ENCODE measurements around the gene CLPTM1.
A peak's percentile ranks its signal among the peaks of the same experiment; 100 is the strongest.
"Not testable (repeated sequence)": the region's sequence is repeated elsewhere in the genome, so short reads cannot be mapped to it uniquely, and the experiment has no call there.

CLPTM1 gene, protein sequence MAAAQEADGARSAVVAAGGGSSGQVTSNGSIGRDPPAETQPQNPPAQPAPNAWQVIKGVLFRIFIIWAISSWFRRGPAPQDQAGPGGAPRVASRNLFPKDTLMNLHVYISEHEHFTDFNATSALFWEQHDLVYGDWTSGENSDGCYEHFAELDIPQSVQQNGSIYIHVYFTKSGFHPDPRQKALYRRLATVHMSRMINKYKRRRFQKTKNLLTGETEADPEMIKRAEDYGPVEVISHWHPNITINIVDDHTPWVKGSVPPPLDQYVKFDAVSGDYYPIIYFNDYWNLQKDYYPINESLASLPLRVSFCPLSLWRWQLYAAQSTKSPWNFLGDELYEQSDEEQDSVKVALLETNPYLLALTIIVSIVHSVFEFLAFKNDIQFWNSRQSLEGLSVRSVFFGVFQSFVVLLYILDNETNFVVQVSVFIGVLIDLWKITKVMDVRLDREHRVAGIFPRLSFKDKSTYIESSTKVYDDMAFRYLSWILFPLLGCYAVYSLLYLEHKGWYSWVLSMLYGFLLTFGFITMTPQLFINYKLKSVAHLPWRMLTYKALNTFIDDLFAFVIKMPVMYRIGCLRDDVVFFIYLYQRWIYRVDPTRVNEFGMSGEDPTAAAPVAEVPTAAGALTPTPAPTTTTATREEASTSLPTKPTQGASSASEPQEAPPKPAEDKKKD

GRCh38 chr19:44954649-44955504 lies at the start of gene CLPTM1:
CLPTM1 (plus strand) TSS chr19:44955380; CDS start chr19:44955396, 16 bp downstream.
- DNase-seq = peak; percentile 95

DNA sequence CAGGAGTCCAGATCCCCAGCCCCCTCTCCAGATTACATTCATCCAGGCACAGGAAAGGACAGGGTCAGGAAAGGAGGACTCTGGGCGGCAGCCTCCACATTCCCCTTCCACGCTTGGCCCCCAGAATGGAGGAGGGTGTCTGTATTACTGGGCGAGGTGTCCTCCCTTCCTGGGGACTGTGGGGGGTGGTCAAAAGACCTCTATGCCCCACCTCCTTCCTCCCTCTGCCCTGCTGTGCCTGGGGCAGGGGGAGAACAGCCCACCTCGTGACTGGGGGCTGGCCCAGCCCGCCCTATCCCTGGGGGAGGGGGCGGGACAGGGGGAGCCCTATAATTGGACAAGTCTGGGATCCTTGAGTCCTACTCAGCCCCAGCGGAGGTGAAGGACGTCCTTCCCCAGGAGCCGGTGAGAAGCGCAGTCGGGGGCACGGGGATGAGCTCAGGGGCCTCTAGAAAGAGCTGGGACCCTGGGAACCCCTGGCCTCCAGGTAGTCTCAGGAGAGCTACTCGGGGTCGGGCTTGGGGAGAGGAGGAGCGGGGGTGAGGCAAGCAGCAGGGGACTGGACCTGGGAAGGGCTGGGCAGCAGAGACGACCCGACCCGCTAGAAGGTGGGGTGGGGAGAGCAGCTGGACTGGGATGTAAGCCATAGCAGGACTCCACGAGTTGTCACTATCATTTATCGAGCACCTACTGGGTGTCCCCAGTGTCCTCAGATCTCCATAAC lies 49.6 kb upstream of the CLPTM1 start, which contains the start of gene APOE:
Gene APOE, plus strand, starts transcription at position 360 of the 724 bp plus-strand sequence. CDS start 829 bp downstream, outside the sequence.
- no peak for DNase-seq

- no peak for DNase-seq
Measured at GRCh38 chr19:44907613-44908012, 47.6 kb upstream of the CLPTM1 start.

GRCh38 chr19:44908074-44908835 lies 46.9 kb upstream of the CLPTM1 start:
- DNase-seq = no peak

- DNase-seq = no peak
Measured at GRCh38 chr19:44908836-44909261, 46.3 kb upstream of the CLPTM1 start.

DNA sequence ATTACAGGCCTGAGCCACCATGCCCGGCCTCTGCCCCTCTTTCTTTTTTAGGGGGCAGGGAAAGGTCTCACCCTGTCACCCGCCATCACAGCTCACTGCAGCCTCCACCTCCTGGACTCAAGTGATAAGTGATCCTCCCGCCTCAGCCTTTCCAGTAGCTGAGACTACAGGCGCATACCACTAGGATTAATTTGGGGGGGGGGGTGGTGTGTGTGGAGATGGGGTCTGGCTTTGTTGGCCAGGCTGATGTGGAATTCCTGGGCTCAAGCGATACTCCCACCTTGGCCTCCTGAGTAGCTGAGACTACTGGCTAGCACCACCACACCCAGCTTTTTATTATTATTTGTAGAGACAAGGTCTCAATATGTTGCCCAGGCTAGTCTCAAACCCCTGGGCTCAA lies 45.4 kb upstream of the CLPTM1 start:
- no peak for DNase-seq

DNA sequence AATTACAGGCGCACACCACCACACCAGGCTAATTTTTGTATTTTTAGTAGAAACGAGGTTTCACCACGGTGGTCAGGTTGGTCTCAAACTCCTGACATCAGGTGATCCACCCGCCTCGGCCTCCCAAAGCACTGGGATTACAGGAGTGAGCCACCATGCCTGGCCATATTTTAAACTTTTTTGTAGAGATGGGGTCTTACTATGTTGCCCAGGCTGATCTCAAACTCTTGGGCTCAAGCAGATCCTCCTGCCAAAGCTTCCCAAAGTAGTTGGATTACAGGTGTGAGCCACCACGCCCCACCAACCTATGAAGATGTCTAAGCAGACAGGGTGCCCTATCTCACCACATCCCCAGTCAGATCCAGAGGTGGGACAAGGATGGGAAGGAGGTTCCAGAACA lies 43.3 kb upstream of the CLPTM1 start:
- DNase-seq = not testable (repeated sequence)

GRCh38 chr19:44912854-44913253 lies 42.3 kb upstream of the CLPTM1 start:
- no peak for DNase-seq

- not testable (repeated sequence) for DNase-seq
Measured at GRCh38 chr19:44913512-44914432, 41.4 kb upstream of the CLPTM1 start.

- DNase-seq = peak; percentile 77
Measured at GRCh38 chr19:44914433-44915206, 40.6 kb upstream of the CLPTM1 start, which contains the start of gene APOC1. APOC1 (plus strand) TSS chr19:44914608; CDS start chr19:44914892, 284 bp downstream.

- no peak for DNase-seq
Measured at GRCh38 chr19:44924243-44924725, 30.9 kb upstream of the CLPTM1 start.

DNA sequence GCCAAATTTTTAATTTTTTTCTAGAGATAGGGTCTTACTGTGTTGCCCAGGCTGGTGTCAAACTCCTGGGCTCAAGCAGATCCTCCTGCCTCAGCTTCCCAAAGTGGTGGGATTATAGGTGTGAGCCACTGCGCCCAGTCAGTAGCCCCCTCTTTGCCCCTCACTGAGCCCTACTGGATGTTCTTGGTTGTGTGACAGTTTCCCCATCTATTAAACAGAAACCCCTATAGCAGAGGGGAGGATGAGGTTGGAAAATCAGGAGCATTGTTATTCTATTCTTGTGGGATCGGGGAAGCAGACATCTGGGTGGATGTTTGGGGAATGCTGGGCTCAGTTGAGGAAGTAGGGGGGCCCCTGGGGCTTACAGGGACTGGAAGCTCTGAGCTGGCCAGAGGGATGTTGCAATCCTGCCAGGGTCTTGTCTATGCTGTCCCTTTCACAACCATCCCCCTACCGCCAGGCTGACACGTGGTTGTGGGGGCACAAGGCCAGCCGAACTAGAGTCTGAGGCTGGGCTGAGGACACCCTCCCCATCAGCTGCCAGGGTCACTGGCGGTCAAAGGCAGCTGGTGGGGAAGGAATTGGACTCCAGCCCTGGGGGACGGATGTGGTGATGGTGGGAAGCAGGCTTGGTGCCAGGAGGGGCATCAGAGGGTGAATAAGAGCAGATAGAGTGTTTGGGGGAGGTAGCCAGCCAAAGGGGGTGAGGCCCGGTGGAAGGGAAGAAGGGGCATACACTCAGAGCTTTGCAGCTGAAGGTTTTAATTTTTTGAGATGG lies 29.9 kb upstream of the CLPTM1 start:
- no peak for DNase-seq

DNA sequence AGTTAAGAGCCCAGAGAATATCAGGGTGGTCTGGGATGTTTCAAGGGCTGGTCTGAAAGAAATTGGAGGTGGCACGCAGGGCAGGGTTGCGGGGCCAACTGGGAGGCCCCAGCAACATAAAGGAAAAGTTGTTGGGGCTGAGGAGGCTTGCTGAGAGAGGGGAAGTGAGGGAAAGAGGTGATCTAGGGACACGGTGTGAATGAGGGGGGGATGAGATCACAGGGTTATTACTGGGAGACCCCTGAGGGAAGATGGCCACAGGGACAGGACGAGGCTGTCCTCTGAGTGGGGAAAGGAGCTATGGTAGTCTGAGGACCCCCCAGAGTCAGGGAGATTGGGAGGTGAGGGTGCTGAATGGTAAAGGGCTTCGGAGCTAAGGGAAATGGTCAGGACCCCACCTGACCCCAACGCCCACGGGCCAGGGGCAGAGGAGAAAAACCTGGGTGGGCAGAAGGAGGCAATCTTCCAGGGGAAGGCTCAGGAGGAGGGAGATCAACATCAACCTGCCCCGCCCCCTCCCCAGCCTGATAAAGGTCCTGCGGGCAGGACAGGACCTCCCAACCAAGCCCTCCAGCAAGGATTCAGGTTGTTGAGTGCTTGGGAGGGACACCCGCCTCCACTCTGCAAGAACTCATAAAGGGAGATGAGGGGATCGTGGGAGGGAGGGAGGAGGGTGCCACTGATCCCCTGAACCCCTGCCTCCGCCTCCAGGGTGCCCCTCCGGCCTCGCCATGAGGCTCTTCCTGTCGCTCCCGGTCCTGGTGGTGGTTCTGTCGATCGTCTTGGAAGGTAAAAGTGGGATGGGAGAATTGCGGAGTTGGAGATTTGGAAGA lies 28.7 kb upstream of the CLPTM1 start:
- not testable (repeated sequence) for DNase-seq

DNA sequence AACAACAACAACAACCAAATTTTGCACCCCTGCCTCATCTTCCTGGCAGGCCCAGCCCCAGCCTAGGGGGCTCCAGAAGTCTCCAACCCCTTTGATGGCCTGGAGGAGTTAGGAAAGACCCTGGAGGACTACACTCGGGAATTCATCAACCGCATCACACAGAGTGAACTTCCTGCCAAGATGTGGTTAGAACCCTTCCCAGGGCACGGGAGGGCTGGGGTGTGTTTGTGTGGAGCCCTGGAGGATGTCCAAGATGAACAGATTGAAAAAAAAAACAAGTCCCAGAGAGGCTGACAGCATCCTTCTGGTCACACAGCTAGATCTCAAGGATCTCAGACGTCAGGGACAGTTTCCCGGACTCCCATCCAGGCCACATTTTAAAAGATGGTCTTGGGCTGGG lies 27.4 kb upstream of the CLPTM1 start:
- no peak for DNase-seq

- no peak for DNase-seq
Measured at GRCh38 chr19:44930088-44930487, 25.1 kb upstream of the CLPTM1 start.

DNA sequence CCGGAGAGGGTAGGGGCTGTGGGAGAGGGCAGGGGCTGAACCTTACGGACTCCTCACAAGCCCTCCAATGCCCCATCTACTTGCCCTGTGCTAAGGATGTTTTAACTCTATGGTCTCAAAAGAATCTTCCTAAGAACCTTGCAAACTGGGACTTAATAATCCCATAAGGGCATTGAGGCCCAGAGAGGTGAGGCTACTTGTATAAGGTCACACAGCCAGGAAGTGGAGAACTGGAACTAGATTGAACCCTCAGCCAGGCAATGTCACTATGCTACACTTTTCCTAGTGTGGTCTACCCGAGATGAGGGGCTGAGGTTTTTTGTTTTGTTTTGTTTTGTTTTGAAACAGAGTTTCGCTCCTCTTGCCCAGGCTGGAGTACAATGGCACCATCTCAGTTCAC lies 23.6 kb upstream of the CLPTM1 start:
- DNase-seq = no peak

GRCh38 chr19:44939668-44940067 lies 15.5 kb upstream of the CLPTM1 start:
- DNase-seq = no peak

Data from activated CD8-positive, alpha-beta memory T cell treated with anti-CD3 and anti-CD28 coated beads, Interleukin-2, amount 50 U/mL, for 4 hours (primary cell).